VCaP (cell line): ENCODE data around the gene UBE2G1.

Experiments used
- H3K27ac ChIP-seq: fragments of 450-650 bp; 2 replicates; pipeline ENCODE4 v1.5.1; 2017
- CTCF ChIP-seq: fragments of 450-650 bp; conservative IDR thresholded peaks from 2 replicates; pipeline ENCODE4 v1.5.1; 2017; ENCODE audit warnings: mild to moderate bottlenecking, moderate library complexity

Gene UBE2G1

GRCh38 chr17:4307179-4307930 lies 59.1 kb downstream of the UBE2G1 start:
- TF ChIP-seq CTCF = no peak

GRCh38 chr17:4305224-4305623 lies 61.3 kb downstream of the UBE2G1 start:
- no peak for TF ChIP-seq CTCF

More at GRCh38 chr17:4307179-4307930, 59.1 kb downstream of the UBE2G1 start:
- no peak overlapping the region for H3K27ac ChIP-seq

GRCh38 chr17:4304417-4305027 lies 62.0 kb downstream of the UBE2G1 start:
- peak; percentile 89 for TF ChIP-seq CTCF
- H3K27ac ChIP-seq = no peak overlapping the region

More at GRCh38 chr17:4305224-4305623, 61.3 kb downstream of the UBE2G1 start:
- no peak overlapping the region for H3K27ac ChIP-seq

GRCh38 chr17:4301066-4301465 lies 65.4 kb downstream of the UBE2G1 start:
- no peak for TF ChIP-seq CTCF
- H3K27ac ChIP-seq = no peak overlapping the region

GRCh38 chr17:4297351-4297750 lies 69.1 kb downstream of the UBE2G1 start:
- TF ChIP-seq CTCF = no peak
- no peak overlapping the region for H3K27ac ChIP-seq

GRCh38 chr17:4295686-4296085 lies 70.8 kb downstream of the UBE2G1 start:
- no peak for TF ChIP-seq CTCF
- H3K27ac ChIP-seq = no peak overlapping the region

GRCh38 chr17:4293572-4293971 lies 72.9 kb downstream of the UBE2G1 start:
- TF ChIP-seq CTCF = no peak
- H3K27ac ChIP-seq = no peak overlapping the region
